GM12878 (cell line): Measurements from ENCODE around the gene SMAP1. TPM values are rescaled to one million over a fixed set of nuclear protein-coding genes. Genes with fewer than 3 reads are reported as not detected.

ENCODE experiments used
- REST ChIP-seq: IDR thresholded peaks from 2 replicates; pipeline ENCODE4 v1.6.1; 2012; ENCODE audit warnings: mild to moderate bottlenecking, low read depth, low read length
- polyA plus RNA-seq, 11 experiments: library from polyadenylated mRNA; depleted of rRNA in 4 of 11; unstranded in 6 of 11; stranded (reverse) in 5 of 11; fragments of >200 nt; fragmentation: Nextera tagmentation in 4 of 11; fragmentation: Illumina TruSeq in 1 of 11; extraction: Ambion mirVana in 4 of 11; extraction: Trizol in 1 of 11; gene quantifications; 1 replicate in 1 of 11; 2 replicates in 10 of 11; pipeline versions ENCODE4 v1.2.1 to v1.2.3, GENCODE V29; 2011 to 2016; ENCODE audit warnings: inconsistent platforms in 2 of 11, missing spikeins in 2 of 11, low read depth in 1 of 11
- total RNA-seq, 4 experiments: library from RNA; depleted of rRNA in 3 of 4; stranded (reverse); fragments of >200 nt in 3 of 4; fragmentation: Illumina TruSeq in 1 of 4; extraction: Trizol in 1 of 4; gene quantifications; 2 replicates each; pipeline versions ENCODE4 v1.2.1 to v1.2.3, GENCODE V29; 2013 to 2021
- TF ChIP-seq, protein P1 (sequence below): fragments of 450-650 bp; IDR thresholded peaks from 2 replicates; pipeline ENCODE4 v1.6.1; 2017; ENCODE audit warnings: mild to moderate bottlenecking, moderate library complexity
- TF ChIP-seq, protein P2 (sequence below): IDR thresholded peaks from 2 replicates; pipeline ENCODE4 v1.6.1; 2011; ENCODE audit warnings: borderline replicate concordance, low read depth, mild to moderate bottlenecking, moderate library complexity, mixed read lengths, low read length; ENCODE audit not compliant: insufficient read depth; ENCODE audit errors: extremely low read length

The SMAP1 gene
- total and polyA plus RNA-seq, 10 of the 15 experiments (the other 5 are each of a cell fraction or from before 2014, with no cell fraction given), result 13.7 to 33.9 (median 25.3) TPM

- no peak for TF ChIP-seq REST
- TF ChIP-seq, protein P1, sequence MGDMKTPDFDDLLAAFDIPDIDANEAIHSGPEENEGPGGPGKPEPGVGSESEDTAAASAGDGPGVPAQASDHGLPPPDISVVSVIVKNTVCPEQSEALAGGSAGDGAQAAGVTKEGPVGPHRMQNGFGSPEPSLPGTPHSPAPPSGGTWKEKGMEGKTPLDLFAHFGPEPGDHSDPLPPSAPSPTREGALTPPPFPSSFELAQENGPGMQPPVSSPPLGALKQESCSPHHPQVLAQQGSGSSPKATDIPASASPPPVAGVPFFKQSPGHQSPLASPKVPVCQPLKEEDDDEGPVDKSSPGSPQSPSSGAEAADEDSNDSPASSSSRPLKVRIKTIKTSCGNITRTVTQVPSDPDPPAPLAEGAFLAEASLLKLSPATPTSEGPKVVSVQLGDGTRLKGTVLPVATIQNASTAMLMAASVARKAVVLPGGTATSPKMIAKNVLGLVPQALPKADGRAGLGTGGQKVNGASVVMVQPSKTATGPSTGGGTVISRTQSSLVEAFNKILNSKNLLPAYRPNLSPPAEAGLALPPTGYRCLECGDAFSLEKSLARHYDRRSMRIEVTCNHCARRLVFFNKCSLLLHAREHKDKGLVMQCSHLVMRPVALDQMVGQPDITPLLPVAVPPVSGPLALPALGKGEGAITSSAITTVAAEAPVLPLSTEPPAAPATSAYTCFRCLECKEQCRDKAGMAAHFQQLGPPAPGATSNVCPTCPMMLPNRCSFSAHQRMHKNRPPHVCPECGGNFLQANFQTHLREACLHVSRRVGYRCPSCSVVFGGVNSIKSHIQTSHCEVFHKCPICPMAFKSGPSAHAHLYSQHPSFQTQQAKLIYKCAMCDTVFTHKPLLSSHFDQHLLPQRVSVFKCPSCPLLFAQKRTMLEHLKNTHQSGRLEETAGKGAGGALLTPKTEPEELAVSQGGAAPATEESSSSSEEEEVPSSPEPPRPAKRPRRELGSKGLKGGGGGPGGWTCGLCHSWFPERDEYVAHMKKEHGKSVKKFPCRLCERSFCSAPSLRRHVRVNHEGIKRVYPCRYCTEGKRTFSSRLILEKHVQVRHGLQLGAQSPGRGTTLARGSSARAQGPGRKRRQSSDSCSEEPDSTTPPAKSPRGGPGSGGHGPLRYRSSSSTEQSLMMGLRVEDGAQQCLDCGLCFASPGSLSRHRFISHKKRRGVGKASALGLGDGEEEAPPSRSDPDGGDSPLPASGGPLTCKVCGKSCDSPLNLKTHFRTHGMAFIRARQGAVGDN, result no peak
- TF ChIP-seq, protein P2, sequence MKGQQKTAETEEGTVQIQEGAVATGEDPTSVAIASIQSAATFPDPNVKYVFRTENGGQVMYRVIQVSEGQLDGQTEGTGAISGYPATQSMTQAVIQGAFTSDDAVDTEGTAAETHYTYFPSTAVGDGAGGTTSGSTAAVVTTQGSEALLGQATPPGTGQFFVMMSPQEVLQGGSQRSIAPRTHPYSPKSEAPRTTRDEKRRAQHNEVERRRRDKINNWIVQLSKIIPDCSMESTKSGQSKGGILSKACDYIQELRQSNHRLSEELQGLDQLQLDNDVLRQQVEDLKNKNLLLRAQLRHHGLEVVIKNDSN, result no peak
These were observed 8.1 kb downstream of the SMAP1 start (continued) for GRCh38 chr6:70675822-70676221.
